Duodenal mucosa (tissue), 2 donors: Measurements from ENCODE around the gene LEO1.

Experiments used
- H3K27ac ChIP-seq: one replicate; pipeline ENCODE4 v1.7.0; 2013; ENCODE audit warnings: low read depth, low read length
- H3K27me3 ChIP-seq, 2 donors: one replicate each; pipeline ENCODE4 v1.7.0; 2013; ENCODE audit warnings: low read length in 2 of 2, control low read depth in 1 of 2; ENCODE audit not compliant: insufficient read depth in 2 of 2, control insufficient read depth in 1 of 2
- H3K36me3 ChIP-seq, 2 donors: one replicate each; pipeline ENCODE4 v1.7.0; 2013; ENCODE audit warnings: low read length in 2 of 2, control low read depth in 1 of 2; ENCODE audit not compliant: insufficient read depth in 2 of 2, control insufficient read depth in 1 of 2
- H3K4me1 ChIP-seq, 2 donors: one replicate each; pipeline ENCODE4 v1.7.0; 2013; ENCODE audit warnings: low read length in 2 of 2, control low read depth in 1 of 2; ENCODE audit not compliant: insufficient read depth in 2 of 2, control insufficient read depth in 1 of 2
- H3K4me3 ChIP-seq, 2 donors: one replicate each; pipeline ENCODE4 v1.7.0; 2013; ENCODE audit warnings: low read length in 2 of 2, low read depth in 1 of 2
- H3K9ac ChIP-seq, 2 donors: one replicate each; pipeline ENCODE4 v1.7.0; 2013; ENCODE audit warnings: low read length in 2 of 2, low read depth in 1 of 2
- H3K9me3 ChIP-seq, 2 donors: one replicate each; pipeline ENCODE4 v1.7.0; 2013; ENCODE audit warnings: low read length in 2 of 2, control low read depth in 1 of 2; ENCODE audit not compliant: control insufficient read depth in 1 of 2

The LEO1 gene

GRCh38 chr15:51970132-51970817 is 1.3 kb downstream of the LEO1 start:
- H3K4me3 ChIP-seq, result peak overlapping the region; percentile 98 to 100
- no peak overlapping the region for H3K27ac ChIP-seq
- no peak overlapping the region for H3K9ac ChIP-seq
- peaks cover 18% of the 10 kb centered on the region in 2 donors for H3K4me1 ChIP-seq
- peaks cover 5 to 6% of the 10 kb centered on the region in 2 donors for H3K36me3 ChIP-seq
- no peaks in the 10 kb centered on the region for H3K27me3 ChIP-seq
- H3K9me3 ChIP-seq, result peaks cover 0 to 6% of the 10 kb centered on the region in 2 donors

DNA sequence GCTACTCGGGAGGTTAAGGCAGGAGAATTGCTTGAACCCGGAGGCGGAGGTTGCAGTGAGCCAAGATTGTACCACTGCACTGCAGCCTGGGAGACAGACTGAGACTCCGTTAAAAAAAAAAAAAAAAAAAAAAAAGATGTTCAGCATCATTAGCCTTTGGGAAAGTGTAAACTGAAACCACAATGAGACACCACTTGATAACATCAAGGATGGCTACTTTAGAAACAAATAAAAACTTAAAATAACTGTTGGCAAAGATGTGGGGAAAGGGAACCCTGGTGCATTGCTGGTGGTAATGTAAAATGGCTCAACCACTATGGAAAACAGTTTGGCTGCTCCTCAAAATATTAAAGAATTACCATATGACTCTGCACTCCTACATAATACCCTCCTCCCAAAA is 1.9 kb downstream of the LEO1 start:
- Histone ChIP-seq H3K4me1 (peaks cover 18% of the 10 kb centered on the region in 2 donors), H3K9ac (no peak overlapping the region), H3K4me3 (peak overlapping the region in 1 of 2 donors; percentile 22), H3K9me3 (peaks cover 0 to 6% of the 10 kb centered on the region in 2 donors), H3K36me3 (peaks cover 5 to 12% of the 10 kb centered on the region in 2 donors), H3K27me3 (no peaks in the 10 kb centered on the region), H3K27ac (no peak overlapping the region)

GRCh38 chr15:51967583-51967982 is 4.0 kb downstream of the LEO1 start:
- Histone ChIP-seq H3K4me1 (peaks cover 18% of the 10 kb centered on the region in 2 donors), H3K27me3 (no peaks in the 10 kb centered on the region), H3K9me3 (peaks cover 0 to 6% of the 10 kb centered on the region in 2 donors), H3K4me3 (no peak overlapping the region), H3K9ac (no peak overlapping the region), H3K36me3 (peaks cover 5 to 16% of the 10 kb centered on the region in 2 donors), H3K27ac (no peak overlapping the region)

DNA sequence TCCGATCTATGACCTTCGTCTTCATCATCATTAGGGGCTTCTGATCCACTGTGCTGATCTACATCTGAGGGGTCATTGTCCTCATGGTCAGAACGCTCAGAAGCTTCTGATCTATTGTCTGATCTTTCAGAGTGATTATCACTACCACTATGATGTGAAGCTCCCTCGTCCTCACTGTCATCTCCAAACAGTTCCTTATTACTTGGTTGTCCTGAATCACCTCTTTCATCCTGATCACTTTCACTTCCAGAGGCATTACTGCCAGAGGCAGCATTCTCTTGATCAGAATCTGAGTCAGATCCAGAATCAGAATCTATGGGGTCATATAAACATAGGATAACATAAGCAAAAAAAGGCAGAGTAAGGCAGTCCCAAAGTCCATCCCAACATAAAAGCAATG is 5.4 kb downstream of the LEO1 start:
- H3K36me3 ChIP-seq, result peaks cover 5 to 29% of the 10 kb centered on the region in 2 donors
- no peak overlapping the region for H3K27ac ChIP-seq
- H3K4me3 ChIP-seq, result no peak overlapping the region
- H3K9ac ChIP-seq, result no peak overlapping the region
- H3K4me1 ChIP-seq, result peaks cover 17 to 18% of the 10 kb centered on the region in 2 donors
- H3K9me3 ChIP-seq, result peaks cover 0 to 6% of the 10 kb centered on the region in 2 donors
- H3K27me3 ChIP-seq, result no peaks in the 10 kb centered on the region

GRCh38 chr15:51965691-51966090 is 5.9 kb downstream of the LEO1 start:
- Histone ChIP-seq H3K27ac (no peak overlapping the region), H3K27me3 (no peaks in the 10 kb centered on the region), H3K9ac (no peak overlapping the region), H3K4me1 (peaks cover 12 to 14% of the 10 kb centered on the region in 2 donors), H3K9me3 (peaks cover 0 to 6% of the 10 kb centered on the region in 2 donors), H3K36me3 (peaks cover 8 to 34% of the 10 kb centered on the region in 2 donors), H3K4me3 (no peak overlapping the region)

DNA sequence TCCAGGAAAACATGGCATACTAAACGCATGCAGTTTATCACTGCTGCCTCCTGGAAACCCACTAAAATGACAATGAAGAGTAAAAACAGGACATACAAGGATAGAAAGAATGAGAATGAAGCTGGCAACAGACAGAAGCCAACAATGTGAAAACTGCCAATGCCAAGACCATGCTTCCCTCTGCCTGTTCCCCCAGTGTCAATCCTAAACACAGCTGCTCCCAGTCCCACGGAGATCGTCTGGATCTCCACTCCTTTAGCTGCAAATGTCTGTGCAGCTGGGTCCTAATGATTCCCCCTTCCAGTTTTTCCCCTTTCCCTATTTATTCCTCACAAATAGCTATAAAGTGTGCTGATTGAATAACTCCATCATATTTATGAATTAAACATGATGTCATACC is 16.1 kb downstream of the LEO1 start:
- H3K27ac ChIP-seq, result no peak overlapping the region
- H3K27me3 ChIP-seq, result no peaks in the 10 kb centered on the region
- H3K36me3 ChIP-seq, result peaks cover 26 to 80% of the 10 kb centered on the region in 2 donors
- H3K9ac ChIP-seq, result no peak overlapping the region
- H3K4me3 ChIP-seq, result no peak overlapping the region
- no peaks in the 10 kb centered on the region for H3K9me3 ChIP-seq
- H3K4me1 ChIP-seq, result no peaks in the 10 kb centered on the region

DNA sequence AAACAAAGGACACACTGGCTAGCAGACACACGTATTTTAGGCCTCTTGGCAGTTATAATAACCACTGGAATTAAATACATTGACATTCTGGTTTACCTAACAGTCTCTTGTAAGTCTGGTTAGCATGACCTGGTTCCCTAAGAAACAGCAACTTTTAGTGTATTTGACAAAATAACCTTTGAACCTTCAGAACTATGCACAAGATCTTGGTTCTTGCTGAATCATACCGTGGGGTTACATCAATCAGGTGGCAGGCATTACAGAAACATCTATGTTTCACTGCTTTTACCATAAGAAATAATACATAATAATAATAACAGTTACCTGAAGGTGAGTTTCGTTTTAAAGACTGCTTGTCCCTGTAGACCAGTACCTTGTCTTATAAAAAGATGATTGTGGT is 18.8 kb downstream of the LEO1 start:
- no peaks in the 10 kb centered on the region for H3K9me3 ChIP-seq
- H3K27me3 ChIP-seq, result no peaks in the 10 kb centered on the region
- H3K36me3 ChIP-seq, result peaks cover 34 to 77% of the 10 kb centered on the region in 2 donors
- no peak overlapping the region for H3K4me3 ChIP-seq
- no peaks in the 10 kb centered on the region for H3K4me1 ChIP-seq
- H3K27ac ChIP-seq, result no peak overlapping the region
- H3K9ac ChIP-seq, result no peak overlapping the region

- Histone ChIP-seq H3K4me1 (no peaks in the 10 kb centered on the region), H3K9ac (no peak overlapping the region), H3K36me3 (peaks cover 39 to 68% of the 10 kb centered on the region in 2 donors), H3K27me3 (no peaks in the 10 kb centered on the region), H3K4me3 (no peak overlapping the region), H3K9me3 (no peaks in the 10 kb centered on the region), H3K27ac (no peak overlapping the region)
Measured at GRCh38 chr15:51947124-51947523, 24.5 kb downstream of the LEO1 start.

DNA sequence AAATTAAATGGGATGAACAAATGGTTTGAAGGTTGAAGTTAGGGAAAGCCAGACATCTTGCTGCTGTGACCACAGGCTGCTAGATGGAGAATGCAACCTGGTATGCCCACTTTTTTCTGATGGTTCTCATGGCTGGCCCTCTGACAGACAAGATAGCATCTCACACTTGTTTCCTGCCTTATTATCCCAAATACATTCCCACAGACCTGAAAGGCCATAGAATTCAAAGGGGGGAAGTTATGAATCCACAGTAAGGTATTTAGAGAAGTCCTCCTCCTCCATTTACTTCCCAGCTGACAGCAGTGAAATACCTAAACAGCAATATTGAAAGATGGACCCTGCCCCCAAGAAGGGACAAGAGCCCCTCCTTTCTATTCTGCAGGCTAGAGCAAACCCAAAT is 32.4 kb downstream of the LEO1 start:
- Histone ChIP-seq H3K9me3 (no peaks in the 10 kb centered on the region), H3K4me1 (no peaks in the 10 kb centered on the region), H3K36me3 (peaks cover 4 to 39% of the 10 kb centered on the region in 2 donors), H3K4me3 (no peak overlapping the region), H3K27ac (no peak overlapping the region), H3K9ac (no peak overlapping the region), H3K27me3 (no peaks in the 10 kb centered on the region)

DNA sequence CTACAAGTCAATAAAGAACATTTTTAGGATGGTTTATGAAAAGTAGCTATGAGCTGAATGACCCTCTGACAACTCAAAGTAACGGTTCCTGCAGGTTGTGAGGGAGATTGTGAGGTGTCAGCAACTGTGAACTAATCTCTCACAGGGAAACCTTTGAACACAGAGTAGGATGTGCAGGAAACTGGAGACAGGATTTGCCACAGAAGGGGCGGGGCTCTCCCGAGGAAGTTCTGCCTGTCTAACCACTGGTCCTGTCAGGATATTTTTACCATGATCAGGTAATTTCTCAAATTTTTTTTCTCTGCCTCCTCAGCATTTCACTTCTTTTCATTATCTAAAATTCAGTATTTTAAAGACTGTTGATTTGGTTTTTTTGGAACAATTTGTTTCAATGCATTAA is 33.3 kb downstream of the LEO1 start:
- Histone ChIP-seq H3K9me3 (no peaks in the 10 kb centered on the region), H3K36me3 (peaks cover 4 to 36% of the 10 kb centered on the region in 2 donors), H3K27me3 (no peaks in the 10 kb centered on the region), H3K4me3 (no peak overlapping the region), H3K9ac (no peak overlapping the region), H3K27ac (no peak overlapping the region), H3K4me1 (no peaks in the 10 kb centered on the region)
